ENCODE results near the gene RIMKLB.
"Not testable (repeated sequence)": the region's sequence is repeated elsewhere in the genome, so short reads cannot be mapped to it uniquely, and the experiment has no call there.

Gene RIMKLB

DNA sequence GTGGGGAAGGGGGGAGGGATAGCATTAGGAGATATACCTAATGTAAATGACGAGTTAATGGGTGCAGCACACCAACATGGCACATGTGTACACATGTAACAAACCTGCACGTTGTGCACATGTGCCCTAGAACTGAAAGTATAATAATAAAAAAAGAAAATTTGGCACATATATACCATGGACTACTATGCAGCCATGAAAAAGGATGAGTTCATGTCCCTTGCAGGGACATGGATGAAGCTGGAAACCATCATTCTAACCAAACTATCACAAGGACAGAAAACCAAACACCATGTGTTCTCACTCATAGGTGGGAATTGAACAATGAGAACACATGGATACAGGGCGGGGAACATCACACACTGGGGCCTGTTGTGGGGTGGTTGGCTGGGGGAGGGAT is 103.4 kb downstream of the RIMKLB start:
- H3K27me3 Mint-ChIP-seq; H3K27ac Mint-ChIP-seq; H3K9me3 Mint-ChIP-seq; H3K4me1 Mint-ChIP-seq (ENCODE audit: low read depth); H3K4me3 Mint-ChIP-seq; H3K36me3 Mint-ChIP-seq (ENCODE audit: low read depth); intact Hi-C loops (cut with micrococcal nuclease): not testable (repeated sequence)

DNA sequence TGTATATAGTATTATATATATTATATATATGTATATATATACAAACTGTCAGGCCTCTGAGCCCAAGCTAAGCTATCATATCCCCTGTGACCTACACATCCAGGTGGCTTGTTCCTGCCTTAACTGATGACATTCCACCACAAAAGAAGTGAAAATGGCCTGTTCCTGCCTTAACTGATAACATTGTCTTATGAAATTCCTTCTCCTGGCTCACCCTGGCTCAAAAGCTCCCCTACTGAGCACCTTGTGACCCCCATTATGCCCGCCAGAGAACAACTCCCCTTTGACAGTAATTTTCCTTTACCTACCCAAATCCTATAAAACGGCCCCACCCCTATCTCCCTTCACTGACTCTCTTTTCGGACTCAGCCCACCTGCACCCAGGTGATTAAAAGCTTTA is 107.0 kb downstream of the RIMKLB start:
- H3K36me3 Mint-ChIP-seq (ENCODE audit: low read depth); H3K27me3 Mint-ChIP-seq; H3K4me3 Mint-ChIP-seq; H3K27ac Mint-ChIP-seq; intact Hi-C loops (cut with micrococcal nuclease); H3K4me1 Mint-ChIP-seq (ENCODE audit: low read depth); H3K9me3 Mint-ChIP-seq: not testable (repeated sequence)

DNA sequence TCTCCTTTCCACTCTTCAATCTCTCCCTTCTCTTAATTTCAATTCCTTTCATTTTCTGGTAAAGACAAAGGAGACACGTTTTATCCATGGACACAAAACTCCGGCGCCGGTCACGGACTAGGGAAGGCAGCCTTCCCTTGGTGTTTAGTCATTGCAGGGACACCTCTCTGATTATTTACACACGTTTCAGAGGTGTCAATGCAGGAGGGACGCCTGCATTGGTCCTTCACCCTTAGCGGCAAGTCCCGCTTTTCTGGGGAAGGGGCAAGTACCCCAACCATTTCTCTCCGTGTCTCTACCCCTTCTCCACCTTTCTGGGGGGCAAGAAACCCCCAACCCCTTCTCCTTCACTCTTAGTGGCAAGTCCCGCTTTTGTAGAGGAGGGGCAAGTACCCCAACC is 107.7 kb downstream of the RIMKLB start:
- H3K27me3 Mint-ChIP-seq; H3K4me3 Mint-ChIP-seq; H3K27ac Mint-ChIP-seq; H3K36me3 Mint-ChIP-seq (ENCODE audit: low read depth); H3K4me1 Mint-ChIP-seq (ENCODE audit: low read depth); intact Hi-C loops (cut with micrococcal nuclease); H3K9me3 Mint-ChIP-seq: not testable (repeated sequence)

DNA sequence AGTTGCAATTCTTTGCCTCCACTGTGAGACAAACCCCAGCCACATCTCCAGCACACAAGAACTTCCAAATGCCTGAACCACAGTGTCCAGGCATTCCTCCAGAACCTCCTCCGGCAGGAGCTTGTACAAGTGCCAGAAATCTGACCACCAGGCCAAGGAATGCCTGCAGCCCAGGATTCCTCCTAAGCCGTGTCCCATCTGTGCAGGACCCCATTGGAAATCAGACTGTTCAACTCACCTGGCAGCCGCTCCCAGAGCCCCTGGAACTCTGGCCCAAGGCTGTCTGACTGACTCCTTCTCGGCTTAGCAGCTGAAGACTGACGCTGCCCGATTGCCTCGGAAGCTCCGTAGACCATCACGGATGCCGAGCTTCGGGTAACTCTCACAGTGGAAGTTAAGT is 109.3 kb downstream of the RIMKLB start:
- intact Hi-C loops (cut with micrococcal nuclease); H3K9me3 Mint-ChIP-seq; H3K27ac Mint-ChIP-seq; H3K36me3 Mint-ChIP-seq (ENCODE audit: low read depth); H3K4me3 Mint-ChIP-seq; H3K4me1 Mint-ChIP-seq (ENCODE audit: low read depth); H3K27me3 Mint-ChIP-seq: not testable (repeated sequence)

DNA sequence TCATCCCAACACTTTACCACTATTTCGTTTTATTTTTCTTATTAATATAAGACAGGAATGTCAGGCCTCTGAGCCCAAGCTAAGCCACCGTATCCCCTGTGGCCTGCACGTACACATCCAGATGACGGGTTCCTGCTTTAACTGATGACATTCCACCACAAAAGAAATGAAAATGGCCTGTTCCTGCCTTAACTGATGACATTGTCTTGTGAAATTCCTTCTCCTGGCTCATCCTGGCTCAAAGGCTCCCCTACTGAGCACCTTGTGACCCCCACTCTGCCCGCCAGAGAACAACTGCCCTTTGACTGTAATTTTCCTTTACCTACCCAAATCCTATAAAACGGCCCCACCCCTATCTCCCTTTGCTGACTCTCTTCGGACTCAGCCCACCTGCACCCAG is 112.3 kb downstream of the RIMKLB start:
- H3K27ac Mint-ChIP-seq; H3K4me3 Mint-ChIP-seq; H3K4me1 Mint-ChIP-seq (ENCODE audit: low read depth); H3K9me3 Mint-ChIP-seq; intact Hi-C loops (cut with micrococcal nuclease); H3K27me3 Mint-ChIP-seq; H3K36me3 Mint-ChIP-seq (ENCODE audit: low read depth): not testable (repeated sequence)

DNA sequence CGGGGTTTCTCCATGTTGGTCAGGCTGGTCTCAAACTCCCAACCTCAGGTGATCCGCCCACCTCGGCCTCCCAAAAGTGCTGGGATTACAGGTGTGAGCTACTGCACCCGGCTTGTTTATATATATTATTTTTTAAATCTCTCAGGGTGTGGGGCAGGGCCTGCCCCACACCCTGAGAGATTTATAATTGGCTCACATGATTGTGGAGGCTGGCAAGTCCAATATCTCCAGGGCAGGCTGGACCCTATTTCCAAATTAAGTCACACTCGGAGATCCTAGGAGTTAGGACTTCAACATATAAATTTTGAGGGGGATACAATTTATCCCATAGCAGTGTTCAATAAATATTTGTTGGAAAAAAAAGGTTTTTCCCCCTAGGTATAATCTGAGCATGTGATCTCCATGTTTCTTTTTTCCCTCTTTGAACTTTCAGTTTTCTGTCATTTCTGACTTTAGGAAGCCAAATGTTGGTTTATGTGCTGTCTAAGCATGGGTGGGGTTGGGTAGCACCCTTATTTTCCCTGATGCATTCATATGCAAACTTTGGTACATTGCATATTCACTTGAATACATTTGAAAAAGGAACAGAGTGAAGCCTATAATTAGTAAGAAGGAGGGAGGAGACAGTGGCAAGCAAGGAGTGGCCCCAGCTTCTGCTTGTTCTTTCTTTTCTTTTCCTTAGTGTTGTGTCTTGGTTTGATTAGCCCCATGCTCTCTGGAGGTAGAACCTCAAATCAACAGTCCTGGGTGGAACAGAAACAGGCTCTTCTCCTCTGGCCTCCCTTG is 116.0 kb downstream of the RIMKLB start:
- H3K4me3 Mint-ChIP-seq, result no peak overlapping the region
- no peaks in the 10 kb centered on the region for H3K36me3 Mint-ChIP-seq (ENCODE audit: low read depth)
- H3K9me3 Mint-ChIP-seq, result no peaks in the 10 kb centered on the region
- H3K27me3 Mint-ChIP-seq, result no peaks in the 10 kb centered on the region
- intact Hi-C loops (cut with micrococcal nuclease), result no loop called here
- H3K4me1 Mint-ChIP-seq (ENCODE audit: low read depth), result peaks cover 19% of the 10 kb centered on the region
- no peak overlapping the region for H3K27ac Mint-ChIP-seq

DNA sequence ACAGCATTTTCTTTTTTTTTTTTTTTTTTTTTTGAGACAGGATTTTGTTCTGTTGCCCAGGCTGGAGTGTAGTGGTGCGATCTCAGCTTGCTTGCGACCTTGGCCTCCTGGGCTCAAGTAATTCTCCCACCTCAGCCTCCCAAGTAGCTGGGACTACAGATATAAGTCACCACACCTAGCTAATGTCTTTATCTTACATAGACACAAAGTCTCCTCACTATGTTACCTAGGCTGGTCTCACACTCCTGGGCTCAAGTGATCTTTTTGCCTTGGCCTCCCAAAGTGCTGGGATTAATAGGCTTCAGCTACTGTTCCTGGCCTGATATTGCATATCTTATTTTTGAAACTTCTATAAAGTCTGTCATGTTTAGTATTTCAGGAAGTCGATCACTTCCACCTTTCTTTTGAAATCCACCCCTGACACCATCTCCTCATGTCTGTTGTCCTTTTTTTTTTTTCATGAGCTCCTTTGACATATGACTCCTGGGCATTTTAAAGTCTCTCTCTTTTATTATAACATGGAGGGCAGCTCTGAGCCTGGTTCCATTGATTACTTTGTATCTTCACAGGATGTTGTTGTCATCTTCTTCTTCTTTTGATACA is 118.8 kb downstream of the RIMKLB start:
- Mint-ChIP-seq H3K27me3 (no peaks in the 10 kb centered on the region), H3K9me3 (no peaks in the 10 kb centered on the region)
- intact Hi-C loops (cut with micrococcal nuclease), result no loop called here

DNA sequence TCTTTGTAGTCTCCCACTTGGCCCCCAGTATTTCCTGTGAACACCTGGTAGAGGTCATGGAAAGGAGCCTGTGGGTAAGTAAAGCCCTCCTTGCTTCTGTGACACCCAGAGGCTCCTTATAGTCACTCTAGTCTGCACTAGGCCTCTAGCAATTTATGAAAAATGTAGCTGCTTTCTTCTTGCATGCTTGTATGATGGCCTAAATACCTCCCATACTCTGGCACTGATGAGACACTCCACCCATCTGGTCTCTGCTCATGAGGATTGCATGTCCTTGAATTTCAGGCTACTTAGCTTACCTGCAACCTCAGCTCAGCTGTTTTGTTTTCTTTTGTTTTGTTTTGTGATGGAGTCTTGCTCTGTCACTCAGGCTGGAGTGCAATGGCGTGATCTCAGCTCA is 120.1 kb downstream of the RIMKLB start:
- Mint-ChIP-seq H3K27ac (no peak overlapping the region), H3K4me1 (ENCODE audit: low read depth) (peaks cover 19% of the 10 kb centered on the region), H3K36me3 (ENCODE audit: low read depth) (no peaks in the 10 kb centered on the region)

More for the DNA sequence above, 118.8 kb downstream of the RIMKLB start:
- no peak overlapping the region for H3K27ac Mint-ChIP-seq
- peaks cover 19% of the 10 kb centered on the region for H3K4me1 Mint-ChIP-seq (ENCODE audit: low read depth)
- no peak overlapping the region for H3K4me3 Mint-ChIP-seq
- no peaks in the 10 kb centered on the region for H3K36me3 Mint-ChIP-seq (ENCODE audit: low read depth)

DNA sequence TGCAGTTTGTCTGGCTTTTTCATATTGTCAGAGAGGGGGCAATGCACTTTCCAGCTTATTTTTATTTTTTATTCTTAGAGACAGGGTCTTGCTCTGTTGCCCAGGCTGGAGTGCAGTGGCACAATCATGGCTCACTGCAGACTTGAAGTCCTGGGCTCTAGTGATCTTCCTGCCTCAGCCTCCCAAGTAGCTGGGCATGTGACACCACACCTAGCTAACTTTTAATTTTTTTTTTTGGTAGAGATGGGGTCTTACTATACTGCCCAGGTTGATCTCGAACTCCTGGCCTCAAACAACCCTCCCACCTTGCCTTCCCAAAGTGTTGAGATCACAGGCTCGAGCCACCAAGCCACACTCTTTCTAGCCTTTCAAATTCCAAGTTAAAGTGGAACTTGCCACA is 120.7 kb downstream of the RIMKLB start:
- peaks cover 19% of the 10 kb centered on the region for H3K4me1 Mint-ChIP-seq (ENCODE audit: low read depth)
- H3K27ac Mint-ChIP-seq, result no peak overlapping the region
- H3K36me3 Mint-ChIP-seq (ENCODE audit: low read depth), result no peaks in the 10 kb centered on the region
- H3K27me3 Mint-ChIP-seq, result no peaks in the 10 kb centered on the region
- H3K9me3 Mint-ChIP-seq, result no peaks in the 10 kb centered on the region
- intact Hi-C loops (cut with micrococcal nuclease), result no loop called here
- H3K4me3 Mint-ChIP-seq, result no peak overlapping the region

More for the DNA sequence above, 120.1 kb downstream of the RIMKLB start:
- Mint-ChIP-seq H3K4me3 (no peak overlapping the region), H3K27me3 (no peaks in the 10 kb centered on the region), H3K9me3 (no peaks in the 10 kb centered on the region)
- intact Hi-C loops (cut with micrococcal nuclease), result no loop called here

DNA sequence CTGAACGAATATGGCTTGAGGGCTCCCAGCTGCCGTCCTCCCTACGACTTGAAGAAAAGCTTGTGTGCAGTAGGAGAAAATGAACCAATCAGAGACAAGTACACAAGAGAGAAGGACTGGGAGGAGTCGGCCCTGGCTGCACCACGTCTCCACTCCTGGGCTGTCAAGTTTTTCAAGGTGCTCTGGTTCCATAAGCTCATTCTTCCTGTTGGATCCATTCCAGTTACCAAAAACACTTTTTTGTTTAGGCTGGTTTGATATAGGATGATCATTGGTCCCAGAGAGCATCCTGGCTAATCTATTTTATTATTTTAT is 121.8 kb downstream of the RIMKLB start:
- H3K36me3 Mint-ChIP-seq (ENCODE audit: low read depth), result no peaks in the 10 kb centered on the region
- intact Hi-C loops (cut with micrococcal nuclease), result no loop called here
- H3K9me3 Mint-ChIP-seq, result no peaks in the 10 kb centered on the region
- H3K27ac Mint-ChIP-seq, result no peak overlapping the region
- H3K4me3 Mint-ChIP-seq, result no peak overlapping the region
- H3K27me3 Mint-ChIP-seq, result no peaks in the 10 kb centered on the region
- peaks cover 12% of the 10 kb centered on the region for H3K4me1 Mint-ChIP-seq (ENCODE audit: low read depth)

DNA sequence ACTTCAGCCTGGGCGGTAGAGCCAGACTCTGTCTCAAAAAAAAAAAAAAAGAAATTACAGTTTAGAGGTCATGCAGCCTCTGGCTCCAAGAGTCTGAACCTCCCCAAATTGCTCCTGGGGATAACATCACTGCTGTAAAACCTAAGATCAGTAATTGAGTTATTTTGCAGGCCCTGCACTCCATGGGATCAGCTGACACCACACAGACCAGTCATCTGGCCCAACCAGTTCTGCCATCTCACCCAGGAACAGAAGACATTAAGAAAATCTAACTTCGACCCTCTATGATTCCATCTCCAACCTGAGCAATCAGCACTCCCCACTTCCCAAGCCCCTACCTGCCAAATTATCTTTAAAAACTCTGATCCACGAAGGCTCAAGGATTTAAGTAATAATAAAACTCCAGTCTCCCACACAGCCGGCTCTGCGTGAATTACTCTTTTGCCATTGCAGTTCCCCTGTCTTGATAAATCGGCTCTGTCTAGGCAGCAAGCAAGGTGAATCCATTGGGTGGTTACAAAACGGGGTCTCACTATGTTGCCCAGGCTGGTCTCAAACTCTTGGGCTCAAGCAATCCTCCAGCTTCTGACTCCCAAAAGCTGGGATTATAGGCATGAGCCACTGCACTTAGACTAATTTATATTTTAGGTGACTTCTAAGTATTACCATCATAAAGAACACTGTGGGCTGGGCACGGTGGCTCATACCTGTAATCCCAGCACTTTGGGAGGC is 123.1 kb downstream of the RIMKLB start:
- intact Hi-C loops (cut with micrococcal nuclease); H3K27me3 Mint-ChIP-seq; H3K36me3 Mint-ChIP-seq (ENCODE audit: low read depth); H3K4me3 Mint-ChIP-seq; H3K27ac Mint-ChIP-seq; H3K9me3 Mint-ChIP-seq: not testable (repeated sequence)
- H3K4me1 Mint-ChIP-seq (ENCODE audit: low read depth), result peaks cover 12% of the 10 kb centered on the region

DNA sequence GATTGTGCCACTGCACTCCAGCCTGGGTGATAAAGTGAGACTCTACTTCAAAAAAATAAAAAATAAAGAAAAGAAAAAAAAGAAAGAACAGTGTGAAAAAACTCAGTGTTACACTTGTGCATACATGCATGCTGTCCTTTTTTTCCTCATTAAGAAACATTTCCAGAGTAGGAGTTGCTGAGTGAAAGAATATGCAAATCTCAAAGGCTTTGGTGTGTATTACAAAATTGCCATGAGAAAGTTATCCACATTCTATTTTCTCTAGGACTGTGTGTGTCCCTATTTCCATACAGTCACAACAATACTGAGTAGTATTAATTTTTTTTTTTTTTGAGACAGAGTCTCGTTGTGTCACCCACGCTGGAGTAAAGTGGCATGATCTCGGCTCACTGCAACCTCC is 123.8 kb downstream of the RIMKLB start:
- Mint-ChIP-seq H3K27me3 (no peaks in the 10 kb centered on the region), H3K9me3 (no peaks in the 10 kb centered on the region), H3K27ac (no peak overlapping the region), H3K4me3 (no peak overlapping the region), H3K4me1 (ENCODE audit: low read depth) (peaks cover 10% of the 10 kb centered on the region), H3K36me3 (ENCODE audit: low read depth) (no peaks in the 10 kb centered on the region)
- intact Hi-C loops (cut with micrococcal nuclease), result no loop called here

DNA sequence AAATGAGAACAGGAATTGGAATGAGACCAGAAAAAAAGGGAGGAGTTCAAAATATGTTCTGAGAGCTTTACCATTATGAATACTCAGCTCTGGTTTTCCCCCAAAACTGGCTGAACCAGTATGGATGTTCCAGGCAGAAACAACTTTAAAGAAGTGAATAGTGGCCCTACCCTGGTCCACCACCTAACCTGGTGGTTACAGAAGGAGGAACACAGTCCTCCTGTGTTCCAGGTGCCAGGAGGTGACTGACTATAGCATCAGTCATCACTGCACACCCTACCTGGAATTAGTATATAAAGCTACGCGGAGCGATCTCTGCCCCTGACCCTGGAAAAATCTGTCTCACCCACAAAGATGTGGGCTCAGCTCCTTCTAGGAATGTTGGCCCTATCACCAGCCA is 124.5 kb downstream of the RIMKLB start, which contains the start of gene A2ML1:
Gene A2ML1, plus strand, starts transcription at position 324 of the 400 bp plus-strand sequence. Its CDS starts 31 bp downstream, at position 355.
- Mint-ChIP-seq H3K27ac (no peak within 1 kb of the TSS), H3K4me3 (no peak within 1 kb of the TSS), H3K27me3 (no peaks in the 10 kb centered on the region), H3K9me3 (no peaks in the 10 kb centered on the region), H3K4me1 (ENCODE audit: low read depth) (peaks cover 2% of the 10 kb centered on the region), H3K36me3 (ENCODE audit: low read depth) (no peaks in the 10 kb centered on the region)
- intact Hi-C loops (cut with micrococcal nuclease), result no loop called here

DNA sequence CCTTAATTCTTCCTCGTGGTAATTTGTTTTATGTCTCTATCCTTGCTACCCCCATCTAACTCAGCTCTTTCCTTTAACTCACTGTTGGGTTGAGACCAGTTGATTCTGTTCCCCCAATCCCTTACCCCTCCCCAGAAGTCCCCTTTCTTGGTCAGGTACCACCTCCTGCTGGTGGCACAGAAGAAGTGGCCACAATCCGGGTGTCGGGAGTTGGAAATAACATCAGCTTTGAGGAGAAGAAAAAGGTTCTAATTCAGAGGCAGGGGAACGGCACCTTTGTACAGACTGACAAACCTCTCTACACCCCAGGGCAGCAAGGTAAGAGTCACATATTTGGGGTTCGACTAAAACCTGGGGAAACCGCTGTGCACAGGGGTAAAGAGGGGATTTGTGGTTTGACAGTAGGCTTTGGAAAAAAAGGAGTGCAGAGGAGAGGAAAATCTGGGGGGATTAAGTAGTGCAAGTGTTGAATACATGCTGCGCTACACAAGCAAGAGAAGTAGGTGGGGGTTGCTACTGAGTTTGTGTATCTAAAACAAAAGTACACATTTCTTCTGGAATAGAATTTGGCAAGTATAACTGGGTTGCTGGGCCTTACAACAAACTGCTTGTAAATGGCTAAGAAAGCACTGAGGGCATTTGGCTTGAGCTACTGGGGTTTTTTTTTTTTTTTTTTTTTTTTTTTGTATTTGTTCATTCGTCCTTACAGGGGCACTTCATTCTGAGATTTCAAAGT is 125.9 kb downstream of the RIMKLB start:
- intact Hi-C loops (cut with micrococcal nuclease), result no loop called here
- Mint-ChIP-seq H3K9me3 (no peaks in the 10 kb centered on the region), H3K36me3 (ENCODE audit: low read depth) (no peaks in the 10 kb centered on the region), H3K27ac (no peak overlapping the region), H3K4me3 (no peak overlapping the region), H3K4me1 (ENCODE audit: low read depth) (peaks cover 6% of the 10 kb centered on the region), H3K27me3 (no peaks in the 10 kb centered on the region)

Measured in dendritic cell treated with granulocyte-macrophage colony-stimulating factor and Interleukin-4, amounts not matched to agents 40 ng/mL and 50 ng/mL, for 4 days (primary cell).